Gastrocnemius medialis (tissue), 4 donors: ENCODE results near the gene ADD1. TPM values are rescaled to one million over a fixed set of nuclear protein-coding genes. Genes with fewer than 3 reads are reported as not detected.
A peak's percentile ranks its signal among the peaks of the same experiment; 100 is the strongest.

Experiments
- ATAC-seq, 2 donors: fragments of 150-250 bp; one replicate each; pipeline ENCODE4 v1.9.1; 2016
- DNase-seq, 2 donors: peaks; one replicate each; pipeline ENCODE4 v3.0.0-alpha.2; 2019
- H3K27ac ChIP-seq, 4 donors: fragments of 200-600 bp; sonication (generic); 1 replicate in 1 of 4; 2 replicates in 3 of 4; pipeline ENCODE4 v1.5.1; 2016 to 2018; ENCODE audit warnings: mild to moderate bottlenecking in 2 of 4, moderate library complexity in 1 of 4
- H3K27me3 ChIP-seq, 3 donors: fragments of 200-600 bp; sonication (generic) in 2 of 3; 1 replicate in 1 of 3; 2 replicates in 2 of 3; pipeline versions ENCODE4 v1.5.1 to v1.6.0; 2016 to 2019; ENCODE audit warnings: mild to moderate bottlenecking in 1 of 3, moderate library complexity in 1 of 3
- H3K36me3 ChIP-seq, 2 donors: fragments of 200-600 bp; sonication (generic) in 1 of 2; one replicate each; pipeline ENCODE4 v1.5.1; 2017 to 2018
- H3K4me1 ChIP-seq, 2 donors: fragments of 200-600 bp; sonication (generic) in 1 of 2; one replicate each; pipeline ENCODE4 v1.5.1; 2016 to 2017; ENCODE audit warnings: mild to moderate bottlenecking in 2 of 2
- H3K4me3 ChIP-seq, 4 donors: fragments of 200-600 bp; sonication (generic) in 3 of 4; 1 replicate in 1 of 4; 2 replicates in 3 of 4; pipeline ENCODE4 v1.5.1; 2016 to 2019; ENCODE audit warnings: mild to moderate bottlenecking in 2 of 4
- H3K9me3 ChIP-seq, 3 donors: fragments of 200-600 bp; sonication (generic) in 2 of 3; 1 replicate in 1 of 3; 2 replicates in 2 of 3; pipeline ENCODE4 v1.5.1; 2016 to 2019
- CTCF ChIP-seq, 5 experiments: fragments of 450-650 bp in 3 of 5; fragments of 200-600 bp in 2 of 5; sonication (generic) in 2 of 5; IDR thresholded peaks in 4 of 5; conservative IDR thresholded peaks in 1 of 5; 1 replicate in 4 of 5; 2 replicates in 1 of 5; pipeline ENCODE4 v1.5.1; 2016 to 2019; ENCODE audit warnings: antibody characterized with exemption in 5 of 5, mild to moderate bottlenecking in 3 of 5, moderate library complexity in 3 of 5
- POLR2A ChIP-seq, 2 donors: fragments of 450-650 bp; IDR thresholded peaks; one replicate each; pipeline ENCODE4 v1.6.1; 2017; ENCODE audit warnings: antibody characterized with exemption in 2 of 2, mild to moderate bottlenecking in 2 of 2, moderate library complexity in 2 of 2
- in situ Hi-C, 4 donors: fragments of 200-750 bp; cut with MboI; loops; one replicate each; pipeline versions ENCODE4 v1.15.0 to v1.8.0; 2017; ENCODE audit warnings: low sequenced_read_pairs in 4 of 4
- intact Hi-C: fragments of 100-400 bp; cut with DNase I; formaldehyde crosslinking; loops from one replicate; pipeline ENCODE4 v1.15.1; 2023; ENCODE audit warnings: low total_unique reads
- total RNA-seq, 4 donors: library from RNA; depleted of rRNA; stranded (reverse); fragments of >200 nt; gene quantifications; one replicate each; pipeline versions ENCODE4 v1.1.0 to v1.2.3, GENCODE V29; 2016

Gene ADD1
- total RNA-seq, 4 donors from 2014 or later: 144 to 255 (median 178) TPM

- peaks cover 41 to 48% of the 10 kb centered on the region in 2 donors for H3K4me1 ChIP-seq
- in situ Hi-C loops: no loop called here
- no peaks in the 10 kb centered on the region for H3K9me3 ChIP-seq
- no peak overlapping the region for H3K4me3 ChIP-seq
- ATAC-seq: no peak
- H3K27me3 ChIP-seq: no peaks in the 10 kb centered on the region
- no peak for DNase-seq
- H3K36me3 ChIP-seq: peaks cover 0 to 29% of the 10 kb centered on the region in 2 donors
- H3K27ac ChIP-seq: no peak overlapping the region
- no peak for TF ChIP-seq POLR2A (IDR thresholded peaks at IDR 0.05)
- intact Hi-C loops: no loop called here
Measured at GRCh38 chr4:2875556-2875955, 31.9 kb downstream of the ADD1 start.

- in situ Hi-C loops (no loop called here), intact Hi-C loops (no loop called here)
- ATAC-seq: no peak
- Histone ChIP-seq H3K27ac (peak overlapping the region in 1 of 4 donors; percentile 19), H3K4me3 (no peak overlapping the region), H3K9me3 (no peaks in the 10 kb centered on the region), H3K36me3 (peaks cover 0 to 45% of the 10 kb centered on the region in 2 donors), H3K27me3 (no peaks in the 10 kb centered on the region), H3K4me1 (peaks cover 19 to 20% of the 10 kb centered on the region in 2 donors)
- DNase-seq: no peak
- TF ChIP-seq CTCF (IDR thresholded peaks at IDR 0.05 in 4 of 5, conservative IDR thresholded peaks at IDR 0.05 in 1 of 5) (no peak), POLR2A (IDR thresholded peaks at IDR 0.05) (no peak)
Measured at GRCh38 chr4:2878346-2878745, 34.7 kb downstream of the ADD1 start.

- TF ChIP-seq CTCF (IDR thresholded peaks at IDR 0.05 in 4 of 5, conservative IDR thresholded peaks at IDR 0.05 in 1 of 5) (no peak), POLR2A (IDR thresholded peaks at IDR 0.05) (no peak)
- Histone ChIP-seq H3K9me3 (no peaks in the 10 kb centered on the region), H3K36me3 (peaks cover 0 to 51% of the 10 kb centered on the region in 2 donors), H3K27me3 (no peaks in the 10 kb centered on the region), H3K27ac (no peak overlapping the region), H3K4me3 (no peak overlapping the region), H3K4me1 (peaks cover 13 to 16% of the 10 kb centered on the region in 2 donors)
- intact Hi-C loops (no loop called here), in situ Hi-C loops (no loop called here)
- ATAC-seq (no peak), DNase-seq (no peak)
Measured at GRCh38 chr4:2879026-2879425, 35.4 kb downstream of the ADD1 start.

- peaks cover 6 to 8% of the 10 kb centered on the region in 2 donors for H3K4me1 ChIP-seq
- no peak overlapping the region for H3K27ac ChIP-seq
- DNase-seq (no peak), ATAC-seq (no peak)
- intact Hi-C loops (no loop called here), in situ Hi-C loops (no loop called here)
- H3K9me3 ChIP-seq: no peaks in the 10 kb centered on the region
- no peak for TF ChIP-seq POLR2A (IDR thresholded peaks at IDR 0.05)
- no peak for TF ChIP-seq CTCF (IDR thresholded peaks at IDR 0.05 in 4 of 5, conservative IDR thresholded peaks at IDR 0.05 in 1 of 5)
- no peak overlapping the region for H3K4me3 ChIP-seq
- peaks cover 2 to 65% of the 10 kb centered on the region in 2 donors for H3K36me3 ChIP-seq
- H3K27me3 ChIP-seq: no peaks in the 10 kb centered on the region
Measured at GRCh38 chr4:2881431-2881830, 37.8 kb downstream of the ADD1 start.

GRCh38 chr4:2882341-2882740, 38.7 kb downstream of the ADD1 start:
- Histone ChIP-seq H3K27ac (no peak overlapping the region), H3K36me3 (peaks cover 2 to 65% of the 10 kb centered on the region in 2 donors), H3K4me1 (peaks cover 9 to 12% of the 10 kb centered on the region in 2 donors), H3K27me3 (no peaks in the 10 kb centered on the region), H3K4me3 (no peak overlapping the region), H3K9me3 (no peaks in the 10 kb centered on the region)
- no peak for ATAC-seq
- no peak for DNase-seq
- intact Hi-C loops (no loop called here), in situ Hi-C loops (no loop called here)
- no peak for TF ChIP-seq POLR2A (IDR thresholded peaks at IDR 0.05)
- TF ChIP-seq CTCF (IDR thresholded peaks at IDR 0.05 in 4 of 5, conservative IDR thresholded peaks at IDR 0.05 in 1 of 5): no peak
